ENCODE measurements around the gene YPEL2.

DNA sequence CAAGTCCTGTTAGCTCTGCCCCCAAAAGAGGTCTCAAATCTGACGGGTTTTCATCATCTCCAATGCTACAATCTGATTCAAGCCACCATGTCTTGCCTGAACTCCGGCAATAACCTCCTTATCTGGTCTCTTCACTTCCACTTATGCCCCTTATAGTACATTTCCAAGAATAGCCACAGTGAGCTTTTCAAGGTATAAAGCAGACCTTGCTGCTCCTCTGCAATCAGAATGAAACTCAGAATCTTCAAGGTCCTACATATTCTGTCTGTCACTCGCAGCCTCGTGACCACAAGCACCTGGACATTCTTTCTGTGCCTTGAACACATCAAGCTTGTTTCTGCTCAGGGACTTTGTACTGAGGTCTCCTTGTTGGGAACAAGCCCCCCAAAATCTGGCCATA, 84.7 kb downstream of the YPEL2 start:
- TF ChIP-seq TAF1 (IDR thresholded peaks at IDR 0.05; ENCODE audit: borderline replicate concordance, low read depth, low read length) (no peak), POLR2AphosphoS5 (IDR thresholded peaks at IDR 0.05; ENCODE audit: low read depth, low read length) (no peak), POLR2A (IDR thresholded peaks at IDR 0.05; ENCODE audit: low read depth, low read length) (no peak)

All from GM12892 (cell line).